Right lung (tissue), 5 donors: Measurements from ENCODE around the gene RGS9. TPM values are rescaled to one million over a fixed set of nuclear protein-coding genes. Genes with fewer than 3 reads are reported as not detected.
"Not testable (repeated sequence)": the region's sequence is repeated elsewhere in the genome, so short reads cannot be mapped to it uniquely, and the experiment has no call there.

Experiments
- DNase-seq, 2 donors: peaks; one replicate each; pipeline ENCODE4 v3.0.0-alpha.2; 2013
- polyA plus RNA-seq, 5 donors: library from polyadenylated mRNA; unstranded; fragments of 120-200 nt; gene quantifications; one replicate each; pipeline versions ENCODE4 v1.2.1 to v1.2.3, GENCODE V29; 2013; ENCODE audit warnings: inconsistent platforms in 1 of 5, low replicate concordance in 1 of 5; ENCODE audit not compliant: insufficient read length in 5 of 5, insufficient read depth in 1 of 5

RGS9 gene
- polyA plus RNA-seq, 5 donors: 11.0 to 17.0 (median 14.3) TPM

DNA sequence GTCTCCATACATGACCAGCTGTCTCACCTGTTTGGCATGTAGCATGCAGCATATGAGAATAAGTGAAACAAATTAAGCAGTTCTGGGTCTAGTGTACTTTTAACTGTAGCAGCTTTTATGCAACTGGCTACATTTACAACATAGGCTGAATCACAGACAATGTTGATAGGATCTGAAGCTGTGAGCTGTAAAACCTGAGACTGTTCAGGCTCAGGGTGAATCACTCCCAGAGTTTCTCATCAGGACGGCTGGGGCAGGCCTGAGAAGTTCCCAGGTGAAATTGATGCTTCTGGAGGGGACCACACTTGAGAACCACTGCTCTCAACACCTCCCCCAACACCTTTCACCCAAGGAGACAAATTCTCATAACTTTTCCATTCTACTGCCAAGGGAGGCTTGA lies 70.3 kb downstream of the RGS9 start:
- DNase-seq: not testable (repeated sequence)

- no peak for DNase-seq
These were observed 71.5 kb downstream of the RGS9 start for GRCh38 chr17:65208717-65209116.

GRCh38 chr17:65218261-65218660 lies 81.1 kb downstream of the RGS9 start:
- no peak for DNase-seq

DNA sequence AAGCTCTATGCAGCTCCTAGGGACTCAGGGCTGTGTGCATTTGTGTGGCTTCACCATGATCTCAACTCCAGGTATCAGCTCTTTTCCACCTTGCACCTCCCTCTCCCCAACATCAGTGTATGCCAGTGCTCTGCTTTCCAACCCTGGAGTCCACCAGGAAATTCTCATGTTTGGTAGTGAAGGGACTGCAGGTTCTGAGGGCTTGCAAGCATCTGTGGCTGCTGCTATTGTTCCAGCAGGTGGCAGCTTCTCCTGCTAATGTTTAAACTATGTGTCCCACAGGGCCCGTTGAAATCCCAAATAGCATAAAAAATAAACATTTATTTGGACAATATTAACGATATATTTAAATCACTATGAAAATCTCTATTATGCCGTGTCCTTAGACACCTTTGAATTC lies 82.0 kb downstream of the RGS9 start:
- DNase-seq: no peak

GRCh38 chr17:65219707-65220106 lies 82.5 kb downstream of the RGS9 start:
- DNase-seq: no peak

DNA sequence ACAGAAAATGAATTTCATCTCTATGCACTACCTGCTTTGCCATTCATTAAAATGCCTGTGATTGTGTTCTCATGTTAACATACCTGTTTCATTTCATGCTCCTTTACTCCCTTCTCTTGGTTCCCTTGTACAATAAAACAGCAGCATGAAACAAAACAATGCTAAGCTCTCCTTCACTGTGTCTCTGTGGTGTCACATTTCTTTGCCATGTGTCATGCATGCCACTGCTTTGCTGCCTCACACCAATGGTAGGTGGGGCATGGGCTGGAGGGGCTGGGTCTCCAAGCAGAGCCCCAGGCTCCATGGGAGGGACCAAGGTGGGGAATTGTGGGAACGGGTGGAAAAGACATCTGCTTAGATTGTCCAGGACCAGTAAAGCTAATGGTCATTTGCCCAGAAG lies 83.6 kb downstream of the RGS9 start:
- no peak for DNase-seq

GRCh38 chr17:65222214-65222738 lies 85.1 kb downstream of the RGS9 start:
- DNase-seq: no peak

DNA sequence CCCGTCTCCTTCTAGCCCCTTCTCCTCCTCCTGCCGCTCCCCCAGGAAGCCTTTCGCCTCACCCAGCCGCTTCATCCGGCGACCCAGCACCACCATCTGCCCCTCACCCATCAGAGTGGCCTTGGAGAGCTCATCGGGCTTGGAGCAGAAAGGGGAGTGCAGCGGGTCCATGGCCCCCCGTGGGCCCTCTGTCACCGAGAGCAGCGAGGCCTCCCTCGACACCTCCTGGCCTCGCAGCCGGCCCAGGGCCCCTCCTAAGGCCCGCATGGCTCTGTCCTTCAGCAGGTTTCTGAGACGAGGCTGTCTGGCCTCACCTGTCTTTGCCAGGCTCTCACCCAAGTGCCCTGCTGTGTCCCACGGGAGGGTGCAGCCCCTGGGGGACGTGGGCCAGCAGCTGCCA lies 87.9 kb downstream of the RGS9 start:
- no peak for DNase-seq

DNA sequence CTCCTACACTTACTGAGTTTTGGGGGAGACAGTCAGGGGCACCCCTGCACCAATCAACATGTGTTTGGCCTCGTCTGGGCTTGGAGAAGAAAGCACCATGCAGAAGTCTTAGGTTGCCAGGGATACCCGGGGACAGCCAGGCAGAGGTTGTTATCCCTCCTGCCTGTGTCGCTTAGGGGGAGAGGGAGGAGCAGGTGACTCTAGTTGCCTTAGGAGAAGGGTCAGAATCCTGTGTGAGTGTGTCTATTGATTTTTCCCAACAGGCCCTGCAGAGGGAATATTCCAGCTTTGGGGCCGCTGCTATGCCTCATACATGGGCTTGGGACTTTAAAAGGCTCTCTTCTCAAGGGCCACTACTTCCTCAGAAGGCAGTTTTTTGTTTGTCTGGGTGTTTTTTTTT lies 89.1 kb downstream of the RGS9 start:
- no peak for DNase-seq

DNA sequence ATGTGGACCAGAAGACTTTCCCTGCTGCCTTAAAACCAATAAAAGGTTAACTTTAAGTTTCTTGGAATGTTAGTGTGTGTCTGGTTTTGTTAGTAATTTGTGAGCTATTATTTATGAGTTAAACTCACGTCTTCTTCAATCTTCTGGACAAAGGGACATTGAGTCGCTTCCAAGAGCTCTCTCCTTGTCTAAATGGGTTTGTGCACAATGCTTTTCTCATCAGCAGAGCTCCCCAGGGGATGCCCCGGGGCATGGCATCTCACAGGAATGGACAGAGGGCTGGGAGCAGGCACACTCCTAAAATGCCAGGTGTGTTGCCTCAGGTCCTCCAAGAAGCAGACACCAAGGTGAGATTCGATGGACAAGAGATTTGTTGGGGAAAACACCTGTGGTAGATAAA lies 90.5 kb downstream of the RGS9 start:
- DNase-seq: no peak

DNA sequence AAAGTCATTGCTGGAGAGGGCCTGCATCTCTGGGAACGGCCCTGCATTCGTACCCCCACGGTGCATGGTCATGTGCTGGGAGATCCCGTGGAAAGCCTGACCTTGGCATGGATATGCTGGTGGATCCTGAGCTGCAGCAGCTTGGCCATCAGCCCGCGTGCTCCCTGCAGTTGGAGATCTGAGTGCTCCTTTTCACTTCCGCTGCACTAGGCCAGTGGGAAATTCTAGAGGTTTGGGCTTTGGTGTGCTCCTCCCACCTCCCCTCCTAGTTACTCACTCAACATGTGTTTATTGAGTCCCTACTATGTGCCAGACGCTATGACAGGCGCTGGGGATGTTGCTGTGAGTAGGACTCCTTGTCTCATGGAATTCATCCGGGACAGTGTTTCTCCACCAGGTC lies 91.1 kb downstream of the RGS9 start:
- DNase-seq: no peak

DNA sequence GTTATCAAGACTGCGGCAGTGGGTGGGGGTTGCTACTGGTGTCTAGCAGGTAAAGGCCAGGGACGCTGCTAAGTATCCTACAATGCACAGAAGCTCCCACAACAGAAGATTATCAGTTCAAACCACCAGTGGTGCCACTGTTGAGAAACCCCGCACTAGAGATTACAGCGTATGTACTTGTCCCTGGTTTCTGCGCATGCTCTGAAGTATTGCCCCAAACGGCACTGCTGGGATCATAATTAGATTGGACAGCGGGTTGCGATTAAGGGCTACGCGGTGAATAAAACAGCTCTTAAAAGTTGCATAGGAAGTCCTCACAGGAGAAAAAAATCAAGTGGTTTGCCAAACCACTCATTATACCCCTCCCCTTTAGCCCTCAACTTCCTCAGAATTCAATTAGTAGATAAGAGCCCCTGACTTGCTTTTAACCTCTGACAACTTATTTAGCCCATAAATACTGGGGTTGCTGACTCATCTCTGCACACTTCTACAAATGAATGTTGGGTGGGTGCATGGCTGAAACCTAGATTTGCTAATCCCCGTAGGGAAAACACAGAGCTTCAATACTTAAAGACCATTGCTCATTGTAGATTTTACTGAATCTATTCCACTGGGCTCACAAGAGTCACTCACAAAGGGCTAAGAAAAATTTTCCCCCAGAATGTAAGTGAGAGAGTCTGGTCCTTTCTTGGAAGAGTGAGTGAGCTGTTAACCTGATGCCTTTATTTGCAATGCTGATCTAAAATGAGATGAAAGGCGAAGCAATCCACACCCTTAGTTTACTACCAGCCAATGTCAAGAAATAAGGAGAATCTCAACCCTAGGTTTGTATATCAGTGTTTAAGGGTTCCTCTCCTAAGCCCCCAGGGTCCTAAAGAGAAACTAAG lies 91.8 kb downstream of the RGS9 start:
- DNase-seq: peak; percentile 38 to 42

GRCh38 chr17:65229621-65229995 lies 92.4 kb downstream of the RGS9 start:
- DNase-seq: no peak

DNA sequence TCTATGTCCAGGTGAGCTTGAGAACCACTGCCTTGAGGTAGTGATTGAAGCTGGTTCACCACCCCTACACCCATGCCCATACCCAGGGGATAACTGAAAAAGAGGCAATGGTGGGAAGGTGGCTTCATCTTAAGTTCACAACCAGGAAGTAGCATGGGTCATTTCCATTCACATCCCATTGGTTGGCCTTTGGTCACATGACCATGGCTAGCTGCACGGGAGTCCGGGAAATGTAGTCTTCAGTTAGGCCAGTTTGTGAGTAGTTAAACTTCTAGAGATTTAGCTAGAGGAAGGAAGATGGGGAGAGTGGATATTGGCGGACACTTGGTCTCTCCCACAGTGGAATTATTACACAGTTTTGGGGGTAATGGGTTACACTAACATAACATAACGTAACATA lies 92.9 kb downstream of the RGS9 start:
- no peak for DNase-seq

DNA sequence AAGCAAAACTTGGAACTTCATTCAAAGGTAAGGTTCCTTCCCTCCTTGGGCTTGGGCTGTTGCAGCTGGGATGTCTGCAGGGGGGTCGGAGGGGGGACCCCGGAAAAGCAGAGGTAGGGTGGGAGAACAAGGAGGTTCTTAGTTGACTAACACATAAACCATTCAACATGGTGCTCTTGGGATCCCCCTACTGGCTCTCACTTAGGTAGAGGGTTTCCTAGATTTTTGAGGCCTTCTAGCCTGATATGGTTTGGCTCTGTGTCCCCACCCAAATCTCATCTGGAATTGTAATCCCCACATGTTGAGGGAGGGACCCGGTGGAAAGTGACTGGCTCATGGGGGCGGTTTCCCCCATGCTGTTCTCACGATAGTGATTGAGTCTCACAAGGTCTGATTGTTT lies 93.9 kb downstream of the RGS9 start:
- DNase-seq: no peak

DNA sequence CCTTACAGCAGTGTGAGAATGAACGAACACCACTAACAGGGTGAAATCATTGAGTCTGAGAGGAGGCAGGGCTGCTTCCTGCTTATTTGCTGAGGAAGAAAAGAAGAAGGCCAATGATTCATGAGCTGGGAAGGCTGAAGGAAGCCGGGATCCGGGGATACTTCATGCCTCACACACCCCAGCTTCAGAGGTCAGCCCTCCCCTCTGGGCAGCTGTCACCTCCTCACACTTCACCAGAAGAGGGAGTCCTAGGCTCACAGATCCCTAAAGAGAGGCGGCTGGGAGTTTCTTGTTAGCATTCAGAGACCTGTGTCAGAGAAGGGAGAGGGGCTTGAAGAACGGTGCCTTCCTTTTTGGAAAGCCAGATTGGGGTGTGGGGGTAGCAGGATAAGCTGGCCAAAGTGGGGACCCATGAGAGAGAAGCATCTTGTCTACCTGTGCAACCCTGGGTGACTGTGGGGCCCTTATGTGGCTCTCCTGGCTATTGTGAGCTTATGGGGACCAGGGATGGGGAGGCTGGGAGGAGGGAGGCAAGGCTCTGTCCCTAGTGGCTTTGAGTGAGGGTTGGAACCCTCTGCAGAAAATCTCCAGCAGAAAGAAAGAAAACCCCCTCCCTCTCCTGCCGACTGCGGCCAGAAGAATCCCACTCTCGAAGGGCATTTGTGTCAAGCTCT lies 94.6 kb downstream of the RGS9 start:
- DNase-seq: peak in 1 of 2 donors; percentile 55

- no peak for DNase-seq
These were observed 98.1 kb downstream of the RGS9 start for GRCh38 chr17:65235284-65235683.

- no peak for DNase-seq
These were observed 99.2 kb downstream of the RGS9 start for GRCh38 chr17:65236321-65236720.

- DNase-seq: peak in 1 of 2 donors; percentile 15
These were observed 106.9 kb downstream of the RGS9 start for GRCh38 chr17:65243838-65244625.

DNA sequence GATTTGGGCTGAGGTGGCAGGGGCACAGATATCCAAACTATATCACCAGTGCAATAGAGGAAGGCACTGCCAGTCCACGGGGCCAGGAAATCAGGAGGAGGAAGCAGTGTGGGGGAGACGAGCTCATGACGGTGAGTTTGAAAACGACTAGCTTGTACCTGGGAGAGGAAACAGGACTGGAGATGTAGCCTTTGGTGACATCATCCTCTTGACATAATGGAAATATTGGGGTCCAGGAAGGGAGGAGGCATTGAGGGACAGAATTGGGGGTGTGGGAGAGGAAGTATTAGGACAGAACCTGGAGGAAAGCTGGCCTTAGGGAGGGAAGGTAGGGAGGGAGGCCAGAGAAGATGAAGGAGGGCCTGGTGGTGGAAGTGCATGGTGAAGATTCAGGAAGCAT lies 109.1 kb downstream of the RGS9 start:
- DNase-seq: no peak

- DNase-seq: no peak
These were observed 112.6 kb downstream of the RGS9 start for GRCh38 chr17:65249774-65250173.

DNA sequence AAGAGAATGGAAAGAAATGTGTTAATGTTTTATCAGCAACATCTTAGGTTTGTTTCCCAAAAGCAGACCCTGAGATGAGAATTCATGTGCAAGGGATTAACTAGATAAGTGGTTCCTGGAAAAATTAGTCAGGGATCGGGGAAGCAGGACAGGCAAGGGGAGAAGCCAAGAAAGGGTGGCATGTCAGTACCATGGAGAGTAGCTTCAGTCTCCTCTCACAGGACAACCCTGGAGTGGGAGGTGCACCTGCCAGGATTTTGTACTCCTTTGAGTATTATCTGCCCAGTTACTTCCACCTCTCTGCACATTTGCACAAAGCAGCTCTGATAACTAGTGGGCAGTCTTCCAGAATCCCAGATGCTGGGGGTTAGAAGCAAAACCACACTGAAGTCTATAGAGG lies 117.0 kb downstream of the RGS9 start:
- DNase-seq: no peak
